Stimulated activated naive CD8-positive, alpha-beta T cell treated with anti-CD3 and anti-CD28 coated beads, Interleukin-15, amount 100 ng/mL, for 72 hours (primary cell): ENCODE measurements around the gene CRB2.

ENCODE experiments used
- ATAC-seq: fragments of 150-1000 bp; cut with Tn5 transposase; 2 replicates; pipeline ENCODE4 v1.10.0; 2021; ENCODE audit warnings: mild to moderate bottlenecking, moderate library complexity
- DNase-seq, 2 donors: peaks; one replicate each; pipeline ENCODE4 v3.0.0; 2021 to 2022
- H3K27ac Mint-ChIP-seq, 2 donors: one replicate each; pipeline ENCODE4 v1.8.0; 2022; ENCODE audit warnings: mild to moderate bottlenecking in 2 of 2, mixed read lengths in 2 of 2, moderate library complexity in 2 of 2
- H3K27me3 Mint-ChIP-seq: one replicate; pipeline ENCODE4 v1.8.0; 2022; ENCODE audit warnings: mixed read lengths
- H3K4me1 Mint-ChIP-seq: one replicate; pipeline ENCODE4 v1.8.0; 2022; ENCODE audit warnings: mild to moderate bottlenecking, mixed read lengths
- H3K4me3 Mint-ChIP-seq, 2 donors: one replicate each; pipeline ENCODE4 v1.8.0; 2022; ENCODE audit warnings: mild to moderate bottlenecking in 2 of 2, mixed read lengths in 2 of 2, moderate library complexity in 1 of 2
- H3K9me3 Mint-ChIP-seq, 2 donors: one replicate each; pipeline ENCODE4 v1.8.0; 2022; ENCODE audit warnings: mixed read lengths in 2 of 2

Gene CRB2

GRCh38 chr9:123355761-123356431 is at the start of gene CRB2:
TSS of gene CRB2 (plus strand) at chr9:123356197. CDS start at chr9:123356261, 64 bp downstream.
- Mint-ChIP-seq H3K9me3 (no peaks in the 10 kb centered on the region), H3K27me3 (peaks cover 12% of the 10 kb centered on the region), H3K27ac (peak within 1 kb of the TSS in 1 of 2 donors; percentile 57), H3K4me1 (peaks cover 33% of the 10 kb centered on the region), H3K4me3 (no peak within 1 kb of the TSS)
- no peak for ATAC-seq
- DNase-seq, result no peak

- Mint-ChIP-seq H3K27me3 (peaks cover 7% of the 10 kb centered on the region), H3K4me3 (no peak overlapping the region), H3K4me1 (peaks cover 10% of the 10 kb centered on the region), H3K27ac (no peak overlapping the region), H3K9me3 (no peaks in the 10 kb centered on the region)
- DNase-seq, result no peak
- no peak for ATAC-seq
Measured at GRCh38 chr9:123309611-123310010, 46.4 kb upstream of the CRB2 start.

GRCh38 chr9:123310551-123311249 is 45.3 kb upstream of the CRB2 start:
- Mint-ChIP-seq H3K4me1 (no peaks in the 10 kb centered on the region), H3K27ac (no peak overlapping the region), H3K9me3 (no peaks in the 10 kb centered on the region), H3K4me3 (no peak overlapping the region), H3K27me3 (peaks cover 7% of the 10 kb centered on the region)
- no peak for DNase-seq
- no peak for ATAC-seq

GRCh38 chr9:123311250-123311752 is 44.7 kb upstream of the CRB2 start:
- Mint-ChIP-seq H3K4me1 (no peaks in the 10 kb centered on the region), H3K27ac (no peak overlapping the region), H3K4me3 (no peak overlapping the region), H3K9me3 (no peaks in the 10 kb centered on the region), H3K27me3 (peaks cover 7% of the 10 kb centered on the region)
- ATAC-seq, result no peak
- DNase-seq, result no peak

GRCh38 chr9:123312306-123312877 is 43.6 kb upstream of the CRB2 start:
- no peak for ATAC-seq
- Mint-ChIP-seq H3K9me3 (no peaks in the 10 kb centered on the region), H3K27ac (no peak overlapping the region), H3K27me3 (peaks cover 7% of the 10 kb centered on the region), H3K4me3 (no peak overlapping the region), H3K4me1 (no peaks in the 10 kb centered on the region)
- DNase-seq, result no peak

- peaks cover 14% of the 10 kb centered on the region for H3K4me1 Mint-ChIP-seq
- no peaks in the 10 kb centered on the region for H3K9me3 Mint-ChIP-seq
- H3K27me3 Mint-ChIP-seq, result peaks cover 7% of the 10 kb centered on the region
- H3K27ac Mint-ChIP-seq, result no peak overlapping the region
- ATAC-seq, result no peak
- no peak for DNase-seq
- H3K4me3 Mint-ChIP-seq, result no peak overlapping the region
Measured at GRCh38 chr9:123314617-123315016, 41.4 kb upstream of the CRB2 start.

- no peaks in the 10 kb centered on the region for H3K9me3 Mint-ChIP-seq
- no peak for ATAC-seq
- H3K4me3 Mint-ChIP-seq, result no peak overlapping the region
- no peak overlapping the region for H3K27ac Mint-ChIP-seq
- no peak for DNase-seq
- peaks cover 23% of the 10 kb centered on the region for H3K4me1 Mint-ChIP-seq
- peaks cover 7% of the 10 kb centered on the region for H3K27me3 Mint-ChIP-seq
Measured at GRCh38 chr9:123315635-123316034, 40.4 kb upstream of the CRB2 start.

GRCh38 chr9:123316053-123316718 is 39.8 kb upstream of the CRB2 start:
- no peak for DNase-seq
- Mint-ChIP-seq H3K27ac (no peak overlapping the region), H3K4me3 (no peak overlapping the region), H3K9me3 (no peaks in the 10 kb centered on the region), H3K27me3 (peaks cover 7% of the 10 kb centered on the region), H3K4me1 (peaks cover 28% of the 10 kb centered on the region)
- no peak for ATAC-seq

GRCh38 chr9:123318202-123318601 is 37.8 kb upstream of the CRB2 start:
- peaks cover 48% of the 10 kb centered on the region for H3K4me1 Mint-ChIP-seq
- DNase-seq (no peak), ATAC-seq (no peak)
- H3K27ac Mint-ChIP-seq, result peak overlapping the region in 1 of 2 donors; percentile 22
- no peak overlapping the region for H3K4me3 Mint-ChIP-seq
- H3K9me3 Mint-ChIP-seq, result no peaks in the 10 kb centered on the region
- H3K27me3 Mint-ChIP-seq, result peaks cover 7% of the 10 kb centered on the region

- Mint-ChIP-seq H3K4me3 (no peak overlapping the region), H3K27me3 (peaks cover 6% of the 10 kb centered on the region), H3K9me3 (no peaks in the 10 kb centered on the region), H3K27ac (no peak overlapping the region), H3K4me1 (peaks cover 52% of the 10 kb centered on the region)
- ATAC-seq, result no peak
- DNase-seq, result no peak
Measured at GRCh38 chr9:123318961-123319421, 37.0 kb upstream of the CRB2 start.

- ATAC-seq (no peak), DNase-seq (no peak)
- Mint-ChIP-seq H3K4me3 (no peak overlapping the region), H3K27ac (peak overlapping the region in 1 of 2 donors; percentile 85), H3K4me1 (peaks cover 53% of the 10 kb centered on the region), H3K9me3 (no peaks in the 10 kb centered on the region), H3K27me3 (no peaks in the 10 kb centered on the region)
Measured at GRCh38 chr9:123319541-123320339, 36.3 kb upstream of the CRB2 start.

- Mint-ChIP-seq H3K27ac (peak overlapping the region in 1 of 2 donors; percentile 55), H3K27me3 (no peaks in the 10 kb centered on the region), H3K4me1 (peaks cover 62% of the 10 kb centered on the region), H3K4me3 (no peak overlapping the region), H3K9me3 (no peaks in the 10 kb centered on the region)
- DNase-seq (no peak), ATAC-seq (no peak)
Measured at GRCh38 chr9:123320814-123321213, 35.2 kb upstream of the CRB2 start.

GRCh38 chr9:123321616-123322272 is 34.3 kb upstream of the CRB2 start:
- no peaks in the 10 kb centered on the region for H3K9me3 Mint-ChIP-seq
- no peak for DNase-seq
- H3K27me3 Mint-ChIP-seq, result no peaks in the 10 kb centered on the region
- H3K27ac Mint-ChIP-seq, result peak overlapping the region; percentile 94 to 98
- ATAC-seq, result no peak
- peaks cover 72% of the 10 kb centered on the region for H3K4me1 Mint-ChIP-seq
- peak overlapping the region; percentile 57 to 74 for H3K4me3 Mint-ChIP-seq
